Tibial artery (tissue), 4 donors: Measurements from ENCODE around the gene BMPR2.

Experiments used
- DNase-seq, 2 donors: peaks; one replicate each; pipeline ENCODE4 v3.0.0-alpha.2; 2019
- H3K27ac ChIP-seq, 2 donors: fragments of 200-600 bp; sonication (generic) in 1 of 2; 1 replicate in 1 of 2; 2 replicates in 1 of 2; pipeline ENCODE4 v1.5.1; 2018 to 2019; ENCODE audit warnings: mild to moderate bottlenecking in 1 of 2
- H3K27me3 ChIP-seq, 2 donors: fragments of 200-600 bp; sonication (generic) in 1 of 2; one replicate each; pipeline versions ENCODE4 v1.5.1 to v1.6.0; 2016 to 2019
- H3K36me3 ChIP-seq, 3 donors: fragments of 200-600 bp; sonication (generic) in 2 of 3; one replicate each; pipeline ENCODE4 v1.5.1; 2016 to 2019; ENCODE audit warnings: mild to moderate bottlenecking in 2 of 3
- H3K4me1 ChIP-seq, 4 donors: fragments of 200-600 bp; sonication (generic) in 2 of 4; 1 replicate in 3 of 4; 2 replicates in 1 of 4; pipeline ENCODE4 v1.5.1; 2016 to 2019
- H3K4me3 ChIP-seq, 2 donors: fragments of 200-600 bp; sonication (generic) in 1 of 2; 1 replicate in 1 of 2; 2 replicates in 1 of 2; pipeline ENCODE4 v1.5.1; 2018 to 2019; ENCODE audit warnings: mild to moderate bottlenecking in 2 of 2
- H3K9me3 ChIP-seq, 3 donors: fragments of 200-600 bp; sonication (generic) in 1 of 3; one replicate each; pipeline ENCODE4 v1.5.1; 2016 to 2019
- CTCF ChIP-seq, 2 experiments: fragments of 200-600 bp in 1 of 2; fragments of 450-650 bp in 1 of 2; IDR thresholded peaks; one replicate each; pipeline ENCODE4 v1.5.1; 2017 to 2019; ENCODE audit warnings: antibody characterized with exemption in 2 of 2, mild to moderate bottlenecking in 1 of 2, moderate library complexity in 1 of 2
- intact Hi-C: fragments of 100-400 bp; cut with DNase I; formaldehyde crosslinking; loops from one replicate; pipeline ENCODE4 v1.15.0; 2023; ENCODE audit warnings: low total_unique reads

BMPR2 gene

GRCh38 chr2:202612145-202612544, 236.0 kb downstream of the BMPR2 start:
- Histone ChIP-seq H3K4me3 (no peak overlapping the region), H3K36me3 (no peaks in the 10 kb centered on the region), H3K9me3 (no peaks in the 10 kb centered on the region), H3K27ac (no peak overlapping the region), H3K27me3 (no peaks in the 10 kb centered on the region), H3K4me1 (peaks cover 0 to 9% (median 2%) of the 10 kb centered on the region in 4 donors)
- intact Hi-C loops, result no loop called here
- no peak for TF ChIP-seq CTCF (IDR thresholded peaks at IDR 0.05)
- no peak for DNase-seq

GRCh38 chr2:202613479-202613878, 237.4 kb downstream of the BMPR2 start:
- intact Hi-C loops, result no loop called here
- H3K36me3 ChIP-seq, result no peaks in the 10 kb centered on the region
- TF ChIP-seq CTCF (IDR thresholded peaks at IDR 0.05), result no peak

More at GRCh38 chr2:202613479-202613878, 237.4 kb downstream of the BMPR2 start:
- Histone ChIP-seq H3K27me3 (no peaks in the 10 kb centered on the region), H3K4me1 (peaks cover 0 to 9% (median 2%) of the 10 kb centered on the region in 4 donors), H3K27ac (no peak overlapping the region), H3K4me3 (no peak overlapping the region), H3K9me3 (no peaks in the 10 kb centered on the region)
- no peak for DNase-seq
